Left ventricle myocardium inferior (tissue), 1 donor: ENCODE measurements around the gene WRNIP1. TPM values are rescaled to one million over a fixed set of nuclear protein-coding genes. Genes with fewer than 3 reads are reported as not detected.

ENCODE experiments used
- DNase-seq: peaks from one replicate; pipeline ENCODE4 v3.0.0-alpha.2; 2020
- H3K27ac ChIP-seq: fragments of 200-600 bp; replicated peaks from 2 replicates; pipeline ENCODE4 v1.8.0; 2021
- H3K27me3 ChIP-seq: fragments of 200-600 bp; 2 replicates; pipeline ENCODE4 v1.8.0; 2021; ENCODE audit warnings: low read depth
- H3K36me3 ChIP-seq: fragments of 200-600 bp; 2 replicates; pipeline ENCODE4 v1.8.0; 2021
- H3K4me1 ChIP-seq: fragments of 200-600 bp; 2 replicates; pipeline ENCODE4 v1.8.0; 2021
- H3K4me3 ChIP-seq: fragments of 200-600 bp; 2 replicates; pipeline ENCODE4 v1.8.0; 2021; ENCODE audit warnings: mild to moderate bottlenecking, moderate library complexity
- H3K9me3 ChIP-seq: fragments of 200-600 bp; replicated peaks from 2 replicates; pipeline ENCODE4 v1.8.0; 2021
- CTCF ChIP-seq: fragments of 200-600 bp; IDR thresholded peaks from 2 replicates; pipeline ENCODE4 v1.8.0; 2021; ENCODE audit warnings: antibody characterized with exemption, mild to moderate bottlenecking, borderline replicate concordance
- intact Hi-C: fragments of 100-400 bp; cut with micrococcal nuclease; formaldehyde crosslinking; loops from one replicate; pipeline ENCODE4 v1.11.0; 2022
- total RNA-seq: library from RNA; stranded (reverse); fragmentation: NEBNext Ultra II Directional; extraction: Animal tissue kit (Norgen Biotek cat#: 25700); gene quantifications from one replicate; pipeline ENCODE4 v1.2.1, GENCODE V29; 2021
- donor health status: DM: no; HTN: yes; CAD: no; lungs with severe emphysema.

WRNIP1 gene
- total RNA-seq, 1 donor from 2014 or later = 39.4 TPM

DNA sequence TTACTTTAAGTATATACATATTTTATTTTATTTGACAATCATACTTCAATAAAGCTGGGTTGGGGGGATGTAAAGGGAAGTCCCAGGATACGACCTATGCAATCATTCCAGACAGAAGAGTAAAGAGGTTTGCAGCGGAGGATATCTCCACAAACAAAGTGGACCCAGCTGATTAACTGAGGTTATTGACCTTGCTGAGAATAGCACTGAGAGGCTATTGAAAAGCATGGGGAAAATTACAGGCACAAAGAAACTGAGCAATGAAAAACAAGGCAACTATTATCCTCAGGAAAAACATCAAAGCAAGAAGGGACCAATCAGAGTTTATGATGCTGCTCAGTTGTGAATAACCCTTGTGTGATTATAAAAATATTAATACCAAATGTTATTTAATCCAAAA is 43.8 kb downstream of the WRNIP1 start:
- no peaks in the 10 kb centered on the region for H3K36me3 ChIP-seq
- peaks cover 42% of the 10 kb centered on the region for H3K4me1 ChIP-seq
- H3K9me3 ChIP-seq = no peaks in the 10 kb centered on the region
- no peaks in the 10 kb centered on the region for H3K27me3 ChIP-seq
- no peak for TF ChIP-seq CTCF
- H3K4me3 ChIP-seq = no peak overlapping the region
- DNase-seq = no peak
- no peak overlapping the region for H3K27ac ChIP-seq
- intact Hi-C loops = no loop called here

DNA sequence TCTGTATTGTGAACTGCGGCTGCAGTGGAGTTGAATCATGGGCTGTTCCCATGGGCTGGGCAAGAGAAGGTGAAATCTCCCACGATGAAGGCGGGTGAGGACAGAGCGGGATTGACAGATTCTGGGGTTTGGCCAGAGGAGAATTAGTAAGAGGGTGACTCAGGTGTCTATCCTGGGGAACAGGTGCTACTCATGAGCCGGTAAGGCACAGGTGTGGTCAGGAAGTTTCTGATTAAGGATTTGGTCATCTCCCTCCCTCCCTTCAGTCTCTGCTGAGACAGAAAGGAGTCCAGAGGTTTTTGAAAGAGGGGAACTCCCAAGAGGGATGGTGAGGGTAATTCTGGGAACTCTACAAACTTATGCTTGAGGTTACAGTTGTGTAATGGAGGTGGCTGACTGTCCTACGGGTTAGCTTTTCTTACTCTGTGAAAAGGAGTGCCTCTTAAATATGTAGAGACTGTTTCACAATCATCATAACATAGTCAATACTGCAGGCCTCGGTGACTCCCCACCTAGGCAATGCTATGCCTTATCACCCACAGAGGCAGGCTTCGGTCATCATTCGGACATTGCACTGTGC is 45.0 kb downstream of the WRNIP1 start:
- Histone ChIP-seq H3K9me3 (no peaks in the 10 kb centered on the region), H3K36me3 (no peaks in the 10 kb centered on the region), H3K4me1 (peaks cover 32% of the 10 kb centered on the region), H3K4me3 (no peak overlapping the region), H3K27me3 (no peaks in the 10 kb centered on the region), H3K27ac (no peak overlapping the region)
- no peak for TF ChIP-seq CTCF
- no peak for DNase-seq
- intact Hi-C loops = no loop called here

DNA sequence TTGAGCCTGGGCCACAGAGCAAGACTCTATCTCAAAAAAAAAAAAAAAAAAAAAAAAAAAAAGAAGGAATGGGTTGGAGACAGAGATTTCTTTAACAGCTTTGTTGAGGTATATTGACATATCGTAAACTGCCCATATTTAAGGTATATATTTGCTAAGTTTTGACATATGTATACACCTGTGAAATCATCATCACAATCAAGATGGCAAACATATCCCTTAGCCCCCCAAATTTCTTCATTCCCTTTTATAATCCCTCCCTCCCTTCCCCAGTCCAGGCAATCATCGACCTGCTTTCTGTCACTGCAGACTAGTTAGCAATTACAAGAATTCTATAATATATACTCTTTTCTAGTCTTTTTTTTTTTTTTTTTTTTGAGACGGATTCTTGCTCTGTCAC is 47.5 kb downstream of the WRNIP1 start:
- Histone ChIP-seq H3K4me1 (peaks cover 24% of the 10 kb centered on the region), H3K27ac (no peak overlapping the region), H3K9me3 (peaks cover 14% of the 10 kb centered on the region), H3K4me3 (no peak overlapping the region), H3K36me3 (no peaks in the 10 kb centered on the region), H3K27me3 (no peaks in the 10 kb centered on the region)
- intact Hi-C loops = no loop called here
- no peak for DNase-seq
- no peak for TF ChIP-seq CTCF

- Histone ChIP-seq H3K4me3 (no peak overlapping the region), H3K4me1 (peaks cover 34% of the 10 kb centered on the region), H3K27me3 (no peaks in the 10 kb centered on the region), H3K36me3 (no peaks in the 10 kb centered on the region), H3K9me3 (peaks cover 14% of the 10 kb centered on the region), H3K27ac (no peak overlapping the region)
- no peak for TF ChIP-seq CTCF
- DNase-seq = no peak
- intact Hi-C loops = no loop called here
Measured at GRCh38 chr6:2816158-2816557, 51.0 kb downstream of the WRNIP1 start.

- peaks cover 14% of the 10 kb centered on the region for H3K9me3 ChIP-seq
- no peak for TF ChIP-seq CTCF
- DNase-seq = no peak
- H3K4me3 ChIP-seq = peak overlapping the region; percentile 37
- intact Hi-C loops = no loop called here
- H3K27ac ChIP-seq = peak overlapping the region; percentile 75
- no peaks in the 10 kb centered on the region for H3K36me3 ChIP-seq
- H3K27me3 ChIP-seq = no peaks in the 10 kb centered on the region
- H3K4me1 ChIP-seq = peaks cover 34% of the 10 kb centered on the region
Measured at GRCh38 chr6:2817903-2818443, 52.8 kb downstream of the WRNIP1 start.
